ENCODE data around the gene GDI1. TPM values are rescaled to one million over a fixed set of nuclear protein-coding genes. Genes with fewer than 3 reads are reported as not detected.

GDI1 gene
- total RNA-seq, 1 experiment from 2014 or later, result 96.1 TPM

DNA sequence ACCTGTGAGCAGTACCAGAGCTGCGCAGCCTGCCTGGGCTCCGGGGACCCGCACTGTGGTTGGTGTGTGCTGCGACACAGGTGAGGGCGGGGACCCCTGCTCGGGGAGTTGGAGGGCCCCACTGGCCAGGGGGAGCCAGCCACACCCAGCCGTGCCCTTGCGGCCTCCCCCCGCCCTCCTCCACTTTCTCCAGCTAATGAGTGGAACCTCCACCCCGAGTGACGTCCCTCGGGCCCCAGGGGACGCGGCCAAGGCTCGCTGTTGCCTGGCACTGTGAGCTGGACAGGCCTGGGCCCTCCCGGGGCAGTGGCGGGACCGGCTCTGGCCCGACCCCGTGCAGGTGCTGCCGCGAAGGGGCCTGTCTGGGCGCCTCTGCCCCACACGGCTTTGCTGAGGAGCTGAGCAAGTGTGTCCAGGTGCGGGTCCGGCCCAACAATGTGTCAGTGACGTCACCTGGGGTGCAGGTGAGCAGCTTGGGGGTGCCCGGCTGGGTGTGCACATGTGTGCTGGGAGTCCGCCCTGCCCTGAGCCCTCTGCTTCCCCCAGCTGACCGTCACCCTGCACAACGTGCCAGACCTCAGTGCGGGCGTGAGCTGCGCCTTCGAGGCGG is 26.8 kb downstream of the GDI1 start:
- no peaks in the 10 kb centered on the region for H3F3A ChIP-seq (ENCODE audit: low read length, unreplicated experiment)
- H3K36me3 ChIP-seq (ENCODE audit: low read depth, low read length), result no peaks in the 10 kb centered on the region; the same call in 1 of the 2 replicates
- DNase-seq (no peak), ATAC-seq (no peak)
- no peaks in the 10 kb centered on the region for H4K20me1 ChIP-seq (ENCODE audit: low read length)
- H3K27ac ChIP-seq (ENCODE audit: low read length), result no peak overlapping the region
- H3K9me3 ChIP-seq (ENCODE audit: low read length), result no peaks in the 10 kb centered on the region
- no TSS peak for BruUV-seq (replicated peaks)
- CTCF ChIA-PET, result no interaction called here
- H3K9me2 ChIP-seq (replicated peaks; ENCODE audit: low read length), result no peaks in the 10 kb centered on the region
- no peak overlapping the region for H2AFZ ChIP-seq (ENCODE audit: low read length)
- no peak overlapping the region for H3K4me2 ChIP-seq (ENCODE audit: low read length)
- no peaks in the 10 kb centered on the region for H3K4me1 ChIP-seq (ENCODE audit: insufficient read depth, low read length)
- TF ChIP-seq EZH2 (IDR thresholded peaks at IDR 0.05; ENCODE audit: low read length, unreplicated experiment) (no peak), EZH2phosphoT487 (IDR thresholded peaks at IDR 0.05; ENCODE audit: borderline replicate concordance, low read length) (no peak)
- TF ChIP-seq, protein P1, sequence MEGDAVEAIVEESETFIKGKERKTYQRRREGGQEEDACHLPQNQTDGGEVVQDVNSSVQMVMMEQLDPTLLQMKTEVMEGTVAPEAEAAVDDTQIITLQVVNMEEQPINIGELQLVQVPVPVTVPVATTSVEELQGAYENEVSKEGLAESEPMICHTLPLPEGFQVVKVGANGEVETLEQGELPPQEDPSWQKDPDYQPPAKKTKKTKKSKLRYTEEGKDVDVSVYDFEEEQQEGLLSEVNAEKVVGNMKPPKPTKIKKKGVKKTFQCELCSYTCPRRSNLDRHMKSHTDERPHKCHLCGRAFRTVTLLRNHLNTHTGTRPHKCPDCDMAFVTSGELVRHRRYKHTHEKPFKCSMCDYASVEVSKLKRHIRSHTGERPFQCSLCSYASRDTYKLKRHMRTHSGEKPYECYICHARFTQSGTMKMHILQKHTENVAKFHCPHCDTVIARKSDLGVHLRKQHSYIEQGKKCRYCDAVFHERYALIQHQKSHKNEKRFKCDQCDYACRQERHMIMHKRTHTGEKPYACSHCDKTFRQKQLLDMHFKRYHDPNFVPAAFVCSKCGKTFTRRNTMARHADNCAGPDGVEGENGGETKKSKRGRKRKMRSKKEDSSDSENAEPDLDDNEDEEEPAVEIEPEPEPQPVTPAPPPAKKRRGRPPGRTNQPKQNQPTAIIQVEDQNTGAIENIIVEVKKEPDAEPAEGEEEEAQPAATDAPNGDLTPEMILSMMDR (conservative IDR thresholded peaks at IDR 0.05; ENCODE audit: low read depth, low read length), result no peak
- H3K4me3 ChIP-seq (ENCODE audit: low read length), result no peak overlapping the region
- intact Hi-C loops (cut with micrococcal nuclease), result no loop called here
- no peaks in the 10 kb centered on the region for H3K27me3 ChIP-seq (ENCODE audit: low read length)
- H3K79me2 ChIP-seq (ENCODE audit: low read length), result peaks cover 13% of the 10 kb centered on the region
- POLR2A ChIA-PET (ENCODE audit: unreplicated experiment), result no interaction called here
- no peak overlapping the region for H3K9ac ChIP-seq (ENCODE audit: low read length)

DNA sequence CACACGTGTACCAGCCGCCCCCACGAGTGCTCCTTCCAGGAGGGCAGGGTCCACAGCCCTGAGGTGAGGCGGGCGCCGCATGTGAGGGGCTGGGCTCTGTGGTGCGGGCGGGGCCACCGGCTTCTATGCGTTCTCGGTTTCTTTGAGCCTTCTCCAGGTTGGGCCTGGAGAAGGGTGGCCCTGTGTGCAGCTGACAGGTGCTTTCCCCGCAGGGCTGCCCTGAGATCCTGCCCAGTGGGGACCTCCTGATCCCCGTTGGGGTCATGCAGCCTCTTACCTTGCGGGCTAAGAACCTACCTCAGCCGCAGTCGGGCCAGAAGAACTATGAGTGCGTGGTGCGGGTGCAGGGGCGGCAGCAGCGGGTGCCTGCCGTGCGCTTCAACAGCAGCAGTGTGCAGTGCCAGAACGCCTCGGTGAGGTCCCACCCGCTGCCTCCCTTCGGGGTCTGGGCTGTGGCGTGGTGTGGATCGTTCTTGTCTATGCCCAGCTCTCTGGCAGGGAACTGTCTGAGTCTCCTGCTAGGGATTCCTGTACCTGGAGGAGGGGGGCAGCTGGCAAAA is 27.9 kb downstream of the GDI1 start:
- DNase-seq, result no peak
- H3K79me2 ChIP-seq (ENCODE audit: low read length), result peaks cover 2% of the 10 kb centered on the region
- no peaks in the 10 kb centered on the region; the same call in 1 of the 2 replicates for H3K36me3 ChIP-seq (ENCODE audit: low read depth, low read length)
- H3K9ac ChIP-seq (ENCODE audit: low read length), result no peak overlapping the region
- H3K27me3 ChIP-seq (ENCODE audit: low read length), result no peaks in the 10 kb centered on the region
- H3K4me1 ChIP-seq (ENCODE audit: insufficient read depth, low read length), result no peaks in the 10 kb centered on the region
- H4K20me1 ChIP-seq (ENCODE audit: low read length), result no peaks in the 10 kb centered on the region
- no peak overlapping the region for H2AFZ ChIP-seq (ENCODE audit: low read length)
- no peaks in the 10 kb centered on the region for H3K9me3 ChIP-seq (ENCODE audit: low read length)
- no peak overlapping the region for H3K4me2 ChIP-seq (ENCODE audit: low read length)
- H3K4me3 ChIP-seq (ENCODE audit: low read length), result no peak overlapping the region
- POLR2A ChIA-PET (ENCODE audit: unreplicated experiment), result no interaction called here
- intact Hi-C loops (cut with micrococcal nuclease), result no loop called here
- no peaks in the 10 kb centered on the region for H3F3A ChIP-seq (ENCODE audit: low read length, unreplicated experiment)
- ATAC-seq, result no peak
- no TSS peak for BruUV-seq (replicated peaks)
- no peaks in the 10 kb centered on the region for H3K9me2 ChIP-seq (replicated peaks; ENCODE audit: low read length)
- CTCF ChIA-PET, result no interaction called here
- no peak overlapping the region for H3K27ac ChIP-seq (ENCODE audit: low read length)
- TF ChIP-seq EZH2 (IDR thresholded peaks at IDR 0.05; ENCODE audit: low read length, unreplicated experiment) (no peak), EZH2phosphoT487 (IDR thresholded peaks at IDR 0.05; ENCODE audit: borderline replicate concordance, low read length) (no peak)
- TF ChIP-seq, protein P1 (conservative IDR thresholded peaks at IDR 0.05; ENCODE audit: low read depth, low read length), result no peak

DNA sequence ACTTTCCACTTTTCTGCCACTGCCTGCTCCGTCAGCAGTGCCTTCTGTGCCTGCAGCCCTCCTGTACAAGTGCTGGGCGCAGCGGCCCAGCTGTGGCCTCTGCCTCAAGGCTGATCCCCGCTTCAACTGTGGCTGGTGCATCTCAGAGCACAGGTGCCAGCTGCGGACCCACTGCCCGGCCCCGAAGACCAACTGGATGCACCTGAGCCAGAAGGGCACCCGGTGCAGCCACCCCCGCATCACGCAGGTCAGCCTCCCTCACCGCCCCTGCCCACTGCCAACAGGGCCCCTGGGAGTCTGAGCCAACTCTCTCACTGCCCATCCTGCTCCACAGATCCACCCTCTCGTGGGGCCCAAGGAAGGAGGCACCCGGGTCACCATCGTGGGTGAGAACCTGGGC is 28.6 kb downstream of the GDI1 start:
- H3K4me2 ChIP-seq (ENCODE audit: low read length), result no peak overlapping the region
- no peaks in the 10 kb centered on the region for H4K20me1 ChIP-seq (ENCODE audit: low read length)
- intact Hi-C loops (cut with micrococcal nuclease), result no loop called here
- no peak overlapping the region for H3K4me3 ChIP-seq (ENCODE audit: low read length)
- no peaks in the 10 kb centered on the region; the same call in 1 of the 2 replicates for H3K36me3 ChIP-seq (ENCODE audit: low read depth, low read length)
- H2AFZ ChIP-seq (ENCODE audit: low read length), result no peak overlapping the region
- TF ChIP-seq EZH2 (IDR thresholded peaks at IDR 0.05; ENCODE audit: low read length, unreplicated experiment) (no peak), EZH2phosphoT487 (IDR thresholded peaks at IDR 0.05; ENCODE audit: borderline replicate concordance, low read length) (no peak)
- TF ChIP-seq, protein P1 (conservative IDR thresholded peaks at IDR 0.05; ENCODE audit: low read depth, low read length), result no peak
- CTCF ChIA-PET, result no interaction called here
- H3K27ac ChIP-seq (ENCODE audit: low read length), result no peak overlapping the region
- H3K27me3 ChIP-seq (ENCODE audit: low read length), result no peaks in the 10 kb centered on the region
- H3K9ac ChIP-seq (ENCODE audit: low read length), result no peak overlapping the region
- no peaks in the 10 kb centered on the region for H3K9me3 ChIP-seq (ENCODE audit: low read length)
- no peaks in the 10 kb centered on the region for H3K4me1 ChIP-seq (ENCODE audit: insufficient read depth, low read length)
- no peaks in the 10 kb centered on the region for H3F3A ChIP-seq (ENCODE audit: low read length, unreplicated experiment)
- POLR2A ChIA-PET (ENCODE audit: unreplicated experiment), result no interaction called here
- ATAC-seq (no peak), DNase-seq (no peak)
- H3K9me2 ChIP-seq (replicated peaks; ENCODE audit: low read length), result no peaks in the 10 kb centered on the region
- no peaks in the 10 kb centered on the region for H3K79me2 ChIP-seq (ENCODE audit: low read length)
- no TSS peak for BruUV-seq (replicated peaks)

All from PC-3 (cell line).